ENCODE data around the gene TIMM8B. TPM values are rescaled to one million over a fixed set of nuclear protein-coding genes. Genes with fewer than 3 reads are reported as not detected.

Gene TIMM8B
- 10 to 100 TPM; 36.8 to 39.3 TPM for total RNA-seq

- peak; percentile 94 for DNase-seq
- POLR2A ChIA-PET: interaction anchor here (0.5 to 2.0 kb wide), 9 partner anchors 9 to 216 kb away, joined by 3 to 8 read pairs (median 4); partner anchors contain the start of genes ALG9, NKAPD1, PIH1D2 and PTS
- H3K9me3 Mint-ChIP-seq: no peaks in the 10 kb centered on the region
- ATAC-seq (ENCODE audit: low read depth): peak; percentile 87
- peak within 1 kb of the TSS; percentile 97 for H3K4me3 Mint-ChIP-seq
- H3K4me1 Mint-ChIP-seq: peaks cover 46% of the 10 kb centered on the region
- H3K27ac Mint-ChIP-seq: peak within 1 kb of the TSS; percentile 91
- H3K27me3 Mint-ChIP-seq: no peaks in the 10 kb centered on the region
- peaks cover 49% of the 10 kb centered on the region for H3K36me3 Mint-ChIP-seq
Measured at GRCh38 chr11:112086422-112087191, at the start of gene TIMM8B, which contains the start of gene SDHD. TSS of gene TIMM8B (minus strand) at chr11:112086756. CDS start at chr11:112086723, 33 bp downstream. TSS of gene SDHD (plus strand) at chr11:112086873. CDS start at chr11:112086908, 35 bp downstream.

- no peaks in the 10 kb centered on the region for H3K9me3 Mint-ChIP-seq
- ATAC-seq (ENCODE audit: low read depth) (no peak), DNase-seq (no peak)
- H3K36me3 Mint-ChIP-seq: no peaks in the 10 kb centered on the region
- no peak overlapping the region for H3K4me3 Mint-ChIP-seq
- peaks cover 10% of the 10 kb centered on the region for H3K4me1 Mint-ChIP-seq
- H3K27me3 Mint-ChIP-seq: no peaks in the 10 kb centered on the region
- no peak overlapping the region for H3K27ac Mint-ChIP-seq
- POLR2A ChIA-PET: no interaction called here
Measured at GRCh38 chr11:112134473-112134872, 47.9 kb upstream of the TIMM8B start.

- no peaks in the 10 kb centered on the region for H3K9me3 Mint-ChIP-seq
- H3K36me3 Mint-ChIP-seq: no peaks in the 10 kb centered on the region
- ATAC-seq (ENCODE audit: low read depth): no peak
- DNase-seq: no peak
- POLR2A ChIA-PET: no interaction called here
- no peak overlapping the region for H3K4me3 Mint-ChIP-seq
- H3K27ac Mint-ChIP-seq: no peak overlapping the region
- peaks cover 10% of the 10 kb centered on the region for H3K4me1 Mint-ChIP-seq
- no peaks in the 10 kb centered on the region for H3K27me3 Mint-ChIP-seq
Measured at GRCh38 chr11:112132737-112133136, 46.2 kb upstream of the TIMM8B start.

- DNase-seq: no peak
- no peaks in the 10 kb centered on the region for H3K36me3 Mint-ChIP-seq
- no peaks in the 10 kb centered on the region for H3K27me3 Mint-ChIP-seq
- H3K4me1 Mint-ChIP-seq: peaks cover 10% of the 10 kb centered on the region
- ATAC-seq (ENCODE audit: low read depth): no peak
- no peak overlapping the region for H3K4me3 Mint-ChIP-seq
- POLR2A ChIA-PET: no interaction called here
- no peaks in the 10 kb centered on the region for H3K9me3 Mint-ChIP-seq
- H3K27ac Mint-ChIP-seq: no peak overlapping the region
Measured at GRCh38 chr11:112129656-112130055, 43.1 kb upstream of the TIMM8B start.

GRCh38 chr11:112128483-112129121 lies 42.0 kb upstream of the TIMM8B start:
- ATAC-seq (ENCODE audit: low read depth) (no peak), DNase-seq (no peak)
- no peaks in the 10 kb centered on the region for H3K36me3 Mint-ChIP-seq
- no peaks in the 10 kb centered on the region for H3K27me3 Mint-ChIP-seq
- POLR2A ChIA-PET: no interaction called here
- H3K9me3 Mint-ChIP-seq: no peaks in the 10 kb centered on the region
- H3K4me1 Mint-ChIP-seq: peaks cover 10% of the 10 kb centered on the region
- H3K27ac Mint-ChIP-seq: no peak overlapping the region
- H3K4me3 Mint-ChIP-seq: no peak overlapping the region

- ATAC-seq (ENCODE audit: low read depth): no peak
Measured at GRCh38 chr11:112127056-112127455, 40.5 kb upstream of the TIMM8B start.

GRCh38 chr11:112123129-112123528 lies 36.6 kb upstream of the TIMM8B start:
- POLR2A ChIA-PET: no interaction called here
- Mint-ChIP-seq H3K4me1 (peaks cover 6% of the 10 kb centered on the region), H3K27ac (no peak overlapping the region), H3K36me3 (peaks cover 4% of the 10 kb centered on the region), H3K27me3 (no peaks in the 10 kb centered on the region), H3K4me3 (no peak overlapping the region), H3K9me3 (no peaks in the 10 kb centered on the region)
- DNase-seq (no peak), ATAC-seq (ENCODE audit: low read depth) (no peak)

More at GRCh38 chr11:112127056-112127455, 40.5 kb upstream of the TIMM8B start:
- POLR2A ChIA-PET: no interaction called here
- Mint-ChIP-seq H3K9me3 (no peaks in the 10 kb centered on the region), H3K4me3 (no peak overlapping the region), H3K27ac (no peak overlapping the region), H3K4me1 (peaks cover 4% of the 10 kb centered on the region), H3K27me3 (no peaks in the 10 kb centered on the region), H3K36me3 (no peaks in the 10 kb centered on the region)
- DNase-seq: no peak

GRCh38 chr11:112121981-112122615 lies 35.5 kb upstream of the TIMM8B start:
- Mint-ChIP-seq H3K27me3 (no peaks in the 10 kb centered on the region), H3K4me1 (peaks cover 6% of the 10 kb centered on the region), H3K36me3 (peaks cover 5% of the 10 kb centered on the region), H3K27ac (no peak overlapping the region), H3K9me3 (no peaks in the 10 kb centered on the region), H3K4me3 (no peak overlapping the region)
- ATAC-seq (ENCODE audit: low read depth): no peak
- DNase-seq: no peak
- POLR2A ChIA-PET: interaction anchor here (0.6 kb wide), 1 partner anchor 35 kb away, joined by 3 read pairs; the partner anchor contains the start of genes SDHD and TIMM8B

- POLR2A ChIA-PET: no interaction called here
- H3K27ac Mint-ChIP-seq: no peak overlapping the region
- ATAC-seq (ENCODE audit: low read depth) (no peak), DNase-seq (no peak)
- no peaks in the 10 kb centered on the region for H3K9me3 Mint-ChIP-seq
- no peak overlapping the region for H3K4me3 Mint-ChIP-seq
- H3K27me3 Mint-ChIP-seq: no peaks in the 10 kb centered on the region
- peaks cover 21% of the 10 kb centered on the region for H3K4me1 Mint-ChIP-seq
- H3K36me3 Mint-ChIP-seq: peaks cover 7% of the 10 kb centered on the region
Measured at GRCh38 chr11:112118176-112118575, 31.6 kb upstream of the TIMM8B start.

GRCh38 chr11:112115386-112115785 lies 28.8 kb upstream of the TIMM8B start:
- POLR2A ChIA-PET: no interaction called here
- no peak for DNase-seq
- peaks cover 21% of the 10 kb centered on the region for H3K4me1 Mint-ChIP-seq

GRCh38 chr11:112114460-112114859 lies 27.9 kb upstream of the TIMM8B start:
- no peaks in the 10 kb centered on the region for H3K9me3 Mint-ChIP-seq

More at GRCh38 chr11:112115386-112115785, 28.8 kb upstream of the TIMM8B start:
- Mint-ChIP-seq H3K36me3 (peaks cover 7% of the 10 kb centered on the region), H3K27me3 (no peaks in the 10 kb centered on the region), H3K27ac (no peak overlapping the region), H3K4me3 (no peak overlapping the region), H3K9me3 (no peaks in the 10 kb centered on the region)
- ATAC-seq (ENCODE audit: low read depth): no peak

GRCh38 chr11:112113539-112114457 lies 27.2 kb upstream of the TIMM8B start:
- POLR2A ChIA-PET: no interaction called here
- no peak overlapping the region for H3K4me3 Mint-ChIP-seq

More at GRCh38 chr11:112114460-112114859, 27.9 kb upstream of the TIMM8B start:
- DNase-seq: no peak
- H3K4me1 Mint-ChIP-seq: peaks cover 21% of the 10 kb centered on the region
- POLR2A ChIA-PET: no interaction called here
- no peaks in the 10 kb centered on the region for H3K27me3 Mint-ChIP-seq
- ATAC-seq (ENCODE audit: low read depth): no peak
- H3K27ac Mint-ChIP-seq: no peak overlapping the region
- H3K4me3 Mint-ChIP-seq: no peak overlapping the region
- peaks cover 7% of the 10 kb centered on the region for H3K36me3 Mint-ChIP-seq

GRCh38 chr11:112106070-112106469 lies 19.5 kb upstream of the TIMM8B start:
- no peak for ATAC-seq (ENCODE audit: low read depth)
- Mint-ChIP-seq H3K4me1 (no peaks in the 10 kb centered on the region), H3K27me3 (no peaks in the 10 kb centered on the region), H3K27ac (no peak overlapping the region), H3K9me3 (no peaks in the 10 kb centered on the region), H3K36me3 (no peaks in the 10 kb centered on the region), H3K4me3 (no peak overlapping the region)
- DNase-seq: no peak
- POLR2A ChIA-PET: no interaction called here

More at GRCh38 chr11:112113539-112114457, 27.2 kb upstream of the TIMM8B start:
- Mint-ChIP-seq H3K4me1 (peaks cover 21% of the 10 kb centered on the region), H3K27me3 (no peaks in the 10 kb centered on the region), H3K9me3 (no peaks in the 10 kb centered on the region), H3K36me3 (peaks cover 6% of the 10 kb centered on the region), H3K27ac (no peak overlapping the region)
- no peak for ATAC-seq (ENCODE audit: low read depth)
- no peak for DNase-seq
